Endothelial cell of coronary artery (primary cell): ENCODE data around the gene RPL14. TPM values are rescaled to one million over a fixed set of nuclear protein-coding genes. Genes with fewer than 3 reads are reported as not detected.

Experiments used
- total RNA-seq: library from RNA; depleted of rRNA; stranded (reverse); fragments of >200 nt; gene quantifications from 2 replicates; pipeline ENCODE4 v1.2.3, GENCODE V29; 2014

Gene RPL14
- total RNA-seq, result 663 and 737 TPM in 2 replicates

DNA sequence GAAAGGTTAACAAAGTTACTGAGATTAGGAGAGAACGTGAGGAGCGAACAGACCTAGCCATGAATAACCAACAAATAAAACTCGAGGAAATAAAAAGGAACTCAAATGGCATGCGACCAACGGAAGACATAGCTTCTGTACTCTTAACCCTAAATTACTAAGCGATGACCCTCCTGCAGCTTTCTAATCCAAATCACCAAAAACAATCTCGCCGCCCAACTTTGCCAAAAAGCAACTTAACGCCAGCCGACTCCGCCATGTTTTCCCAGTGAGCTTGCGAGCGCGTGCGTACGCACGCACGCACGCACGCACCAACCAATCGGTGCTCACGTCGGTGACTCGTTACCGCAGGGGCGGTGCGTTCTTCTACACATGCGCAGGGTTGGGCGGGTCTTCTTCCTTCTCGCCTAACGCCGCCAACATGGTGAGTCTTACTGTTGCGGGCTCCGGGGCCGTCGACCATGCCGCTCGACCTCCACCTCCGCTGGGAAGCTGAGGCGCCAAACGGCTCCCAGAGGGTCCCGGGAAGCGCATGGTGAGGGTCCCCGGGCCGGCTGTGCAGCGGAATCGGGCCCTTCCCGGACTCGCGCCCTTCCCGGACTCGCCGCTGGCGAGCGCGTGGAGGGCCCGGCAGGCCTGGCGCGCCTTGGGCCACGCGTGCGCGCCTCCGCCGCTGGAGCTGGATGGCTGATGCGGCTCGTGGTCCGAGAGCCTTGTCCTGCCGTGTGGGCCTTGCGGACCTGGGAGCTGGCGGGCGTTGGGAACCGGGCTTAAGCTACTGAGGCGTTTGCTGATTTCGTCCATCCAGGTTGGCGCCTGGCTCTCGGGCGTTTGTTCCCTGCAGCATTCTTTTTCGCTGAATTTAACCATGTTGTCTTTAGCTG lies at the start of gene RPL14:
TSS of gene RPL14 (plus strand) at position 400 of the 884 bp plus-strand sequence. CDS start at position 533, 133 bp downstream.

GRCh38 chr3:40476478-40477470 lies 19.6 kb downstream of the RPL14 start, which contains the start of gene ZNF619:
Gene ZNF619, plus strand, starts transcription at chr3:40477122. Its CDS starts 858 bp downstream, at chr3:40477980.

GRCh38 chr3:40505599-40506462 lies 48.7 kb downstream of the RPL14 start, which contains the start of gene ZNF620:
Gene ZNF620, plus strand, starts transcription at chr3:40506039. Its CDS starts 314 bp downstream, at chr3:40506353.

Other genes with a start within 250 kb of the RPL14 start
- gene EIF1B, start 147.6 kb upstream of the RPL14 start, total RNA-seq, result 15.2 TPM in 2 replicates
- not detected in 2 replicates for gene ENTPD3, start 70.2 kb upstream of the RPL14 start, total RNA-seq
- 5.4 and 5.6 TPM in 2 replicates for gene ZNF619, start 19.8 kb downstream of the RPL14 start, total RNA-seq
- 3.0 and 5.4 TPM in 2 replicates for gene ZNF620, start 48.7 kb downstream of the RPL14 start, total RNA-seq
- gene ZNF621, start 67.6 kb downstream of the RPL14 start, total RNA-seq, result 7.0 and 11.3 TPM in 2 replicates